ENCODE measurements around the gene CCDC69. TPM values are rescaled to one million over a fixed set of nuclear protein-coding genes. Genes with fewer than 3 reads are reported as not detected.
"Not testable (repeated sequence)": the region's sequence is repeated elsewhere in the genome, so short reads cannot be mapped to it uniquely, and the experiment has no call there.

CCDC69 gene
- total and polyA plus RNA-seq, 4 donors: 15.4 to 73.6 (median 61.9) TPM

DNA sequence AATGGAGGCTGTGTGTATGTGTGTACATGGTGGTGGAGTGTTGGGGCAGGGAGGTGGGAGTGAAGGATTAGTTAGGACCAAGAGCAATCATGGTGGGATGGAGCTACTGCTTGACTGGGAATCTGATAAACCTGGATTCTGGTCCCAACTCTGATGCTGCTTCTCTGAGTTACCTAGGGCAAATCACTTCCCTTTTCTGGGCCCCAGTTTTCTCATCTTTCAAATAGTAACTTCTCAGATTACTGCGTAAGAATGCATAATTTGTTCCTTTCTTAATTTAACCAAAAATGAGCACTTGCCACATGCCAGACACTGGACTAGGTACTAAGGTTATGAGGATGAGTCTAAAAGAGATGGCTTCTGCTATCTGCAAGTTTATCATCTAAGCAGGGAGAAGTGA is 45.5 kb downstream of the CCDC69 start:
- no peak for ATAC-seq (ENCODE audit: insufficient read depth, low FRiP score)
- WGBS, 2 donors: 72 to 94% methylated on average over 1 of the region's 1 CpG
- DNase-seq: no peak
- Histone ChIP-seq H3K4me1 (ENCODE audit: control insufficient read depth in 5 of 5, insufficient read depth in 5 of 5, low read length in 5 of 5) (peaks cover 0 to 2% (median 0%) of the 10 kb centered on the region in 5 donors), H3K27ac (ENCODE audit: low read depth in 1 of 2, low read length in 1 of 2) (no peak overlapping the region), H3K9me3 (ENCODE audit: control insufficient read depth in 4 of 4, insufficient read depth in 3 of 4, low read length in 3 of 4) (peaks cover 0 to 2% (median 0%) of the 10 kb centered on the region in 4 donors), H3K4me3 (no peak overlapping the region), H3K36me3 (ENCODE audit: control insufficient read depth in 4 of 4, insufficient read depth in 4 of 4, low read length in 4 of 4) (peaks cover 0 to 21% (median 2%) of the 10 kb centered on the region in 4 donors), H3K9ac (ENCODE audit: insufficient read depth in 1 of 2, low read length in 2 of 2) (no peak overlapping the region), H3K27me3 (ENCODE audit: control insufficient read depth in 3 of 3, insufficient read depth in 3 of 3, low read length in 2 of 3) (no peaks in the 10 kb centered on the region)
- TF ChIP-seq, protein P1, sequence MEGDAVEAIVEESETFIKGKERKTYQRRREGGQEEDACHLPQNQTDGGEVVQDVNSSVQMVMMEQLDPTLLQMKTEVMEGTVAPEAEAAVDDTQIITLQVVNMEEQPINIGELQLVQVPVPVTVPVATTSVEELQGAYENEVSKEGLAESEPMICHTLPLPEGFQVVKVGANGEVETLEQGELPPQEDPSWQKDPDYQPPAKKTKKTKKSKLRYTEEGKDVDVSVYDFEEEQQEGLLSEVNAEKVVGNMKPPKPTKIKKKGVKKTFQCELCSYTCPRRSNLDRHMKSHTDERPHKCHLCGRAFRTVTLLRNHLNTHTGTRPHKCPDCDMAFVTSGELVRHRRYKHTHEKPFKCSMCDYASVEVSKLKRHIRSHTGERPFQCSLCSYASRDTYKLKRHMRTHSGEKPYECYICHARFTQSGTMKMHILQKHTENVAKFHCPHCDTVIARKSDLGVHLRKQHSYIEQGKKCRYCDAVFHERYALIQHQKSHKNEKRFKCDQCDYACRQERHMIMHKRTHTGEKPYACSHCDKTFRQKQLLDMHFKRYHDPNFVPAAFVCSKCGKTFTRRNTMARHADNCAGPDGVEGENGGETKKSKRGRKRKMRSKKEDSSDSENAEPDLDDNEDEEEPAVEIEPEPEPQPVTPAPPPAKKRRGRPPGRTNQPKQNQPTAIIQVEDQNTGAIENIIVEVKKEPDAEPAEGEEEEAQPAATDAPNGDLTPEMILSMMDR (IDR thresholded peaks at IDR 0.05; ENCODE audit: control extremely low read depth, extremely low read depth): no peak

DNA sequence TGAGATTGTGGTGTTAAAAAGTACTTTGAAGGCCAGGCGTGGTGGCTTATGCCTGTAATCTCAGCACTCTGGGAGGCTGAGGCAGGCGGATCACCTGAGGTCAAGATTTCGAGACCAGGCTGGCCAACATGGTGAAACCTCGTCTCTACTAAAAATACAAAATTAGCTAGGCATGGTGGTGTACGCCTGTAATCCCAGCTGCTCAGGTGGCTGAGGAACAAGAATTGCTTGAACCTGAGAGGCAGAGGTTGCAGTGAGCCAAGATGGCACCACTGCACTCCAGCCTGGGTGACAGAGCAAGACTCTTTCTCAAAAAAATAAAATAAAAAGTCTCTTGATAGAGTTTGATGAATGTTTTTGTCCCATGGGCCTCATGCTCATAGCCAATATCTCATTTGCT is 47.6 kb downstream of the CCDC69 start:
- not testable (repeated sequence) for ATAC-seq (ENCODE audit: insufficient read depth, low FRiP score); H3K27ac ChIP-seq (ENCODE audit: low read depth in 1 of 2, low read length in 1 of 2); H3K36me3 ChIP-seq (ENCODE audit: control insufficient read depth in 4 of 4, insufficient read depth in 4 of 4, low read length in 4 of 4); H3K9me3 ChIP-seq (ENCODE audit: control insufficient read depth in 4 of 4, insufficient read depth in 3 of 4, low read length in 3 of 4); DNase-seq; H3K4me3 ChIP-seq; H3K9ac ChIP-seq (ENCODE audit: insufficient read depth in 1 of 2, low read length in 2 of 2); H3K27me3 ChIP-seq (ENCODE audit: control insufficient read depth in 3 of 3, insufficient read depth in 3 of 3, low read length in 2 of 3); H3K4me1 ChIP-seq (ENCODE audit: control insufficient read depth in 5 of 5, insufficient read depth in 5 of 5, low read length in 5 of 5)
- WGBS, 2 donors: 59 to 92% methylated on average over 5 of the region's 5 CpGs

DNA sequence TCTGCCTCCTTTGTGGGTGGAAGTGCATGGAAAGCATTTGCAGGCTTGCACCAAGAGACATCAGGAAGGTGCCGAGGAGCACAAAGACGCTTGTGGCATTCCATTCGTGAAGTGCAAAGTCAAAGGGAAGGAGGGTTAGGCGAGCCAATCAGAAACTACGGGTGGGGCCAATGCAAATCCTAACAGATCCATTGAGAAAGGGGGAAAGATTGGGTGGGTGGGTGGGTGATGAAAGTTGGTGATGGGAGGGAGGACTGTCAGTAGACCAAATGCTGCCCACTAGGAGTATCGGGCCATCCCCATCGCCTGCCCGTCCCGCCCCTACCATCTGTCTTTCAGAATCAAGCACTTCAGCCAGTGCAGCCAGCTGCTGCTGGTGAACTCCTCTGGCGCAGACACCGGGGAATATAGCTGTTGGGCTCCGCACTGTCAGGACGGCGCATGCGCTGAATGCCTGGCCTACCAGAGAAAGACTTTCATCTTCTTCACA is 49.2 kb downstream of the CCDC69 start:
- ATAC-seq (ENCODE audit: insufficient read depth, low FRiP score): no peak
- 78 to 80% methylated on average over 15 of the region's 15 CpGs for WGBS, 2 donors
- Histone ChIP-seq H3K36me3 (ENCODE audit: control insufficient read depth in 4 of 4, insufficient read depth in 4 of 4, low read length in 4 of 4) (peaks cover 0 to 4% (median 0%) of the 10 kb centered on the region in 4 donors), H3K4me1 (ENCODE audit: control insufficient read depth in 5 of 5, insufficient read depth in 5 of 5, low read length in 5 of 5) (no peaks in the 10 kb centered on the region), H3K27me3 (ENCODE audit: control insufficient read depth in 3 of 3, insufficient read depth in 3 of 3, low read length in 2 of 3) (no peaks in the 10 kb centered on the region), H3K27ac (ENCODE audit: low read depth in 1 of 2, low read length in 1 of 2) (peak overlapping the region in 1 of 2 donors; percentile 11), H3K9me3 (ENCODE audit: control insufficient read depth in 4 of 4, insufficient read depth in 3 of 4, low read length in 3 of 4) (no peaks in the 10 kb centered on the region), H3K4me3 (no peak overlapping the region), H3K9ac (ENCODE audit: insufficient read depth in 1 of 2, low read length in 2 of 2) (no peak overlapping the region)
- DNase-seq: peak in 2 of 3 donors; percentile 18 to 35
- TF ChIP-seq, protein P1 (IDR thresholded peaks at IDR 0.05; ENCODE audit: control extremely low read depth, extremely low read depth): no peak

DNA sequence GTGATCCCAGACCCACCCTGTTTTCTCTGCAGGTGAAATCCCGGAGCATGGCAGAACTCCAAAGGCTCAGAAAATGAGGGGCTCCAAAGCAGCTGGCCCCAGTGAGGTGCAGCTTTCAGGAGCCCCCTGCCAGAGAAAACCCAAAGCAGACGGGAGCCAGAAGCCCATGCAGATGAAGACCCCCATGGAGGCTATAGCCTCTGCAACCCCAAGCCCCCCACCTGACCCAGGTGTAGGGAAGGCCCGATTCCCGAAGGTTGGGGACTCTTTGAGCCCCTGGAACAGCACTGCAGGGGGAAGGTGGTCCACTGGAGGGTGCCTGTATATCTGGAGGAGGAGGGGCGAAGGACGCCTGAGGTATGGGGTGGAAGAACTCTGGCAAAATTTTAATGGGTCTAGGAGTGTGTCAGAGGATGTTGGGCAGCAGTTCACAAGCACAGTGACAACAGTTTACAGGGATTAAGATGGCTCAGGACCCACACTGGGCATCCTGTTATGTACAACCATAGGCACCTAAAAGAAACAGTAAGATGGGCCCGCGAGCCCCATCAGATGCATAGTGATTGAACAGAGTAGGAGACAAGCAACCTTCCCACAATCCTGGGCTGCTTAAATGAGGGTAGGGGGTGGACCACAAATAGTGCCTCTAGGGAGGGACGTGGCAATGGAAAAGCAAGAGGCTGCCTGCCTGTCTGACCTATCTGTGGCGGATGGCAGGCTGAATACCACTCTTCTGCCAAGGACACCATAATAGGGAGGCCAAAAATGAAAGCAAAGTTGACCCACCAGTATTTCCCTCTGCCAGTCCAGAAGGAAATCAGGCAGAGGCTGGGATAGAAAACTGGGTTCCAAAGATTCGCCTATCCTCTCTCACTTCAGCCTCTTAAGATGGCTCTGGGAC is 49.9 kb downstream of the CCDC69 start:
- H3K9me3 ChIP-seq (ENCODE audit: control insufficient read depth in 4 of 4, insufficient read depth in 3 of 4, low read length in 3 of 4): no peaks in the 10 kb centered on the region
- peaks cover 0 to 4% (median 0%) of the 10 kb centered on the region in 4 donors for H3K36me3 ChIP-seq (ENCODE audit: control insufficient read depth in 4 of 4, insufficient read depth in 4 of 4, low read length in 4 of 4)
- DNase-seq (no peak), ATAC-seq (ENCODE audit: insufficient read depth, low FRiP score) (no peak)
- WGBS, 2 donors: 85 to 94% methylated on average over 11 of the region's 11 CpGs
- no peaks in the 10 kb centered on the region for H3K4me1 ChIP-seq (ENCODE audit: control insufficient read depth in 5 of 5, insufficient read depth in 5 of 5, low read length in 5 of 5)
- no peak overlapping the region for H3K4me3 ChIP-seq
- peak overlapping the region in 1 of 2 donors; percentile 11 for H3K27ac ChIP-seq (ENCODE audit: low read depth in 1 of 2, low read length in 1 of 2)
- H3K27me3 ChIP-seq (ENCODE audit: control insufficient read depth in 3 of 3, insufficient read depth in 3 of 3, low read length in 2 of 3): no peaks in the 10 kb centered on the region
- no peak overlapping the region for H3K9ac ChIP-seq (ENCODE audit: insufficient read depth in 1 of 2, low read length in 2 of 2)
- TF ChIP-seq, protein P1 (IDR thresholded peaks at IDR 0.05; ENCODE audit: control extremely low read depth, extremely low read depth): no peak

All from lung (tissue), 12 donors.